ENCODE data around the gene C19orf47. TPM values are rescaled to one million over a fixed set of nuclear protein-coding genes. Genes with fewer than 3 reads are reported as not detected.

Gene C19orf47
- total RNA-seq, 1 experiment from 2014 or later, result 18.0 TPM

- no peak for TF ChIP-seq CTCF (IDR thresholded peaks at IDR 0.05 in 2 of 3, conservative IDR thresholded peaks at IDR 0.05 in 1 of 3; ENCODE audit: borderline replicate concordance in 1 of 3, insufficient read depth in 1 of 3, low read depth in 2 of 3, low read length in 2 of 3)
Observed at GRCh38 chr19:40394816-40395210, 46.6 kb upstream of the C19orf47 start (continued).

GRCh38 chr19:40393894-40394815 is 46.0 kb upstream of the C19orf47 start:
- Histone ChIP-seq H3K4me2 (ENCODE audit: low read length) (no peak overlapping the region), H3K36me3 (ENCODE audit: control insufficient read depth in 1 of 2, insufficient read depth in 2 of 2, low read length in 2 of 2) (no peaks in the 10 kb centered on the region), H3K27me3 (ENCODE audit: insufficient read depth, low read length) (no peaks in the 10 kb centered on the region), H3K4me3 (replicated peaks in 1 of 2; ENCODE audit: low read depth in 1 of 2, low read length in 2 of 2) (no peak overlapping the region), H3K9me3 (ENCODE audit: control insufficient read depth in 1 of 2, insufficient read depth in 1 of 2, low read depth in 1 of 2, low read length in 2 of 2) (no peaks in the 10 kb centered on the region), H3K9ac (ENCODE audit: low read length) (no peak overlapping the region), H4K20me1 (ENCODE audit: insufficient read depth) (no peaks in the 10 kb centered on the region), H3K79me2 (ENCODE audit: insufficient read depth, low read length) (no peaks in the 10 kb centered on the region), H2AFZ (ENCODE audit: low read depth, low read length, poor library complexity, severe bottlenecking) (no peak overlapping the region), H3K4me1 (ENCODE audit: control insufficient read depth in 1 of 2, insufficient read depth in 2 of 2, low read length in 2 of 2) (peaks cover 15 to 26% of the 10 kb centered on the region in 2 experiments), H3K9me2 (ENCODE audit: insufficient read depth) (no peaks in the 10 kb centered on the region), H3K27ac (ENCODE audit: low read depth, low read length) (no peak overlapping the region; the same call in 1 of the 2 replicates)
- ChIA-PET POLR2A (interaction anchor here (1.2 kb wide), 1 partner anchor 32 kb away, joined by 3 read pairs; no protein-coding TSS in a partner anchor), RAD21 (ENCODE audit: low non-redundant PET in 1 of 2, low total read pairs in 2 of 2, uncharacterized antibody in 2 of 2, unreplicated experiment in 2 of 2) (no interaction called here), CTCF (interaction anchor here (1.7 kb wide), 1 partner anchor 27 kb away, joined by 6 read pairs; no protein-coding TSS in a partner anchor)
- ATAC-seq (no peak), DNase-seq (ENCODE audit: low read depth, low spot score) (no peak)
- TF ChIP-seq POLR2A (IDR thresholded peaks at IDR 0.05; ENCODE audit: borderline replicate concordance, extremely low read depth, insufficient read depth, insufficient read length), result no peak
- no peak for TF ChIP-seq EZH2 (IDR thresholded peaks at IDR 0.05)
- TF ChIP-seq JUND (IDR thresholded peaks at IDR 0.05), result no peak
- TF ChIP-seq SIN3A (IDR thresholded peaks at IDR 0.05; ENCODE audit: low read depth), result no peak
- TF ChIP-seq ZNF274 (IDR thresholded peaks at IDR 0.05; ENCODE audit: low read depth, low read length), result no peak
- TF ChIP-seq MAX (IDR thresholded peaks at IDR 0.05), result no peak
- TF ChIP-seq SRF (IDR thresholded peaks at IDR 0.05; ENCODE audit: low read depth), result no peak
- TF ChIP-seq POLR2AphosphoS5 (IDR thresholded peaks at IDR 0.05; ENCODE audit: low read depth, low read length), result no peak
- TF ChIP-seq TCF7L2 (IDR thresholded peaks at IDR 0.05; ENCODE audit: borderline replicate concordance, extremely low read depth, insufficient read depth, insufficient read length), result no peak
- no peak for TF ChIP-seq RAD21 (IDR thresholded peaks at IDR 0.05; ENCODE audit: low read depth)
- intact Hi-C loops (cut with micrococcal nuclease), result no loop called here
- no TSS peak for BruUV-seq (replicated peaks)
